Measurements from ENCODE around the gene UBALD1. TPM values are rescaled to one million over a fixed set of nuclear protein-coding genes. Genes with fewer than 3 reads are reported as not detected.

UBALD1 gene
- total RNA-seq, 1 experiment from 2014 or later = 29.9 TPM

- intact Hi-C loops (cut with micrococcal nuclease; ENCODE audit: unreplicated experiment) = no loop called here
- POLR2A ChIA-PET = no interaction called here
- no peaks in the 10 kb centered on the region for H3K36me3 ChIP-seq (ENCODE audit: control insufficient read depth, insufficient read depth, low read length)
- no peak for ATAC-seq
- H3K27me3 ChIP-seq (ENCODE audit: control insufficient read depth, insufficient read depth, low read length) = no peaks in the 10 kb centered on the region
- TF ChIP-seq TCF7L2 (IDR thresholded peaks at IDR 0.05; ENCODE audit: low read depth, low read length) = no peak
- no peak for TF ChIP-seq POLR2AphosphoS5 (IDR thresholded peaks at IDR 0.05; ENCODE audit: low read depth, low read length)
- TF ChIP-seq, protein P1, sequence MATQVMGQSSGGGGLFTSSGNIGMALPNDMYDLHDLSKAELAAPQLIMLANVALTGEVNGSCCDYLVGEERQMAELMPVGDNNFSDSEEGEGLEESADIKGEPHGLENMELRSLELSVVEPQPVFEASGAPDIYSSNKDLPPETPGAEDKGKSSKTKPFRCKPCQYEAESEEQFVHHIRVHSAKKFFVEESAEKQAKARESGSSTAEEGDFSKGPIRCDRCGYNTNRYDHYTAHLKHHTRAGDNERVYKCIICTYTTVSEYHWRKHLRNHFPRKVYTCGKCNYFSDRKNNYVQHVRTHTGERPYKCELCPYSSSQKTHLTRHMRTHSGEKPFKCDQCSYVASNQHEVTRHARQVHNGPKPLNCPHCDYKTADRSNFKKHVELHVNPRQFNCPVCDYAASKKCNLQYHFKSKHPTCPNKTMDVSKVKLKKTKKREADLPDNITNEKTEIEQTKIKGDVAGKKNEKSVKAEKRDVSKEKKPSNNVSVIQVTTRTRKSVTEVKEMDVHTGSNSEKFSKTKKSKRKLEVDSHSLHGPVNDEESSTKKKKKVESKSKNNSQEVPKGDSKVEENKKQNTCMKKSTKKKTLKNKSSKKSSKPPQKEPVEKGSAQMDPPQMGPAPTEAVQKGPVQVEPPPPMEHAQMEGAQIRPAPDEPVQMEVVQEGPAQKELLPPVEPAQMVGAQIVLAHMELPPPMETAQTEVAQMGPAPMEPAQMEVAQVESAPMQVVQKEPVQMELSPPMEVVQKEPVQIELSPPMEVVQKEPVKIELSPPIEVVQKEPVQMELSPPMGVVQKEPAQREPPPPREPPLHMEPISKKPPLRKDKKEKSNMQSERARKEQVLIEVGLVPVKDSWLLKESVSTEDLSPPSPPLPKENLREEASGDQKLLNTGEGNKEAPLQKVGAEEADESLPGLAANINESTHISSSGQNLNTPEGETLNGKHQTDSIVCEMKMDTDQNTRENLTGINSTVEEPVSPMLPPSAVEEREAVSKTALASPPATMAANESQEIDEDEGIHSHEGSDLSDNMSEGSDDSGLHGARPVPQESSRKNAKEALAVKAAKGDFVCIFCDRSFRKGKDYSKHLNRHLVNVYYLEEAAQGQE (IDR thresholded peaks at IDR 0.05; ENCODE audit: insufficient read depth in 1 of 2, low read depth in 2 of 2, low read length in 1 of 2) = no peak
- no peak for TF ChIP-seq SIN3A (IDR thresholded peaks at IDR 0.05; ENCODE audit: borderline replicate concordance, insufficient read depth, low read depth, low read length)
- TF ChIP-seq, protein P2, sequence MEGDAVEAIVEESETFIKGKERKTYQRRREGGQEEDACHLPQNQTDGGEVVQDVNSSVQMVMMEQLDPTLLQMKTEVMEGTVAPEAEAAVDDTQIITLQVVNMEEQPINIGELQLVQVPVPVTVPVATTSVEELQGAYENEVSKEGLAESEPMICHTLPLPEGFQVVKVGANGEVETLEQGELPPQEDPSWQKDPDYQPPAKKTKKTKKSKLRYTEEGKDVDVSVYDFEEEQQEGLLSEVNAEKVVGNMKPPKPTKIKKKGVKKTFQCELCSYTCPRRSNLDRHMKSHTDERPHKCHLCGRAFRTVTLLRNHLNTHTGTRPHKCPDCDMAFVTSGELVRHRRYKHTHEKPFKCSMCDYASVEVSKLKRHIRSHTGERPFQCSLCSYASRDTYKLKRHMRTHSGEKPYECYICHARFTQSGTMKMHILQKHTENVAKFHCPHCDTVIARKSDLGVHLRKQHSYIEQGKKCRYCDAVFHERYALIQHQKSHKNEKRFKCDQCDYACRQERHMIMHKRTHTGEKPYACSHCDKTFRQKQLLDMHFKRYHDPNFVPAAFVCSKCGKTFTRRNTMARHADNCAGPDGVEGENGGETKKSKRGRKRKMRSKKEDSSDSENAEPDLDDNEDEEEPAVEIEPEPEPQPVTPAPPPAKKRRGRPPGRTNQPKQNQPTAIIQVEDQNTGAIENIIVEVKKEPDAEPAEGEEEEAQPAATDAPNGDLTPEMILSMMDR (IDR thresholded peaks at IDR 0.05) = no peak
- H3K4me3 ChIP-seq (ENCODE audit: low read depth in 2 of 2, low read length in 2 of 2) = no peak overlapping the region
- H3K9me3 ChIP-seq (ENCODE audit: control insufficient read depth, insufficient read depth, low read depth, low read length) = no peaks in the 10 kb centered on the region
- H3K4me1 ChIP-seq (ENCODE audit: control insufficient read depth, insufficient read depth, low read length) = no peaks in the 10 kb centered on the region; the same call in 1 of the 2 replicates
- no peak overlapping the region for H3K27ac ChIP-seq (ENCODE audit: low read length)
- DNase-seq (ENCODE audit: low read depth, low spot score) = no peak
- CTCF ChIA-PET = no interaction called here
- in situ Hi-C loops (cut with HindIII; ENCODE audit: low pct_unique_long_range_greater_than_20kb, low sequenced_read_pairs) = no loop called here
- no TSS peak for BruUV-seq (replicated peaks)
Measured at GRCh38 chr16:4601864-4602186, 12.9 kb downstream of the UBALD1 start.

- no peak overlapping the region for H3K4me3 ChIP-seq (ENCODE audit: low read depth in 2 of 2, low read length in 2 of 2)
- no peaks in the 10 kb centered on the region; the same call in 1 of the 2 replicates for H3K4me1 ChIP-seq (ENCODE audit: control insufficient read depth, insufficient read depth, low read length)
- no peaks in the 10 kb centered on the region for H3K9me3 ChIP-seq (ENCODE audit: control insufficient read depth, insufficient read depth, low read depth, low read length)
- ATAC-seq = no peak
- DNase-seq (ENCODE audit: low read depth, low spot score) = no peak
- intact Hi-C loops (cut with micrococcal nuclease; ENCODE audit: unreplicated experiment) (no loop called here), in situ Hi-C loops (cut with HindIII; ENCODE audit: low pct_unique_long_range_greater_than_20kb, low sequenced_read_pairs) (no loop called here)
- no peaks in the 10 kb centered on the region for H3K27me3 ChIP-seq (ENCODE audit: control insufficient read depth, insufficient read depth, low read length)
- TF ChIP-seq, protein P1 (IDR thresholded peaks at IDR 0.05; ENCODE audit: insufficient read depth in 1 of 2, low read depth in 2 of 2, low read length in 1 of 2) = no peak
- TF ChIP-seq TCF7L2 (IDR thresholded peaks at IDR 0.05; ENCODE audit: low read depth, low read length) (no peak), SIN3A (IDR thresholded peaks at IDR 0.05; ENCODE audit: borderline replicate concordance, insufficient read depth, low read depth, low read length) (no peak), POLR2AphosphoS5 (IDR thresholded peaks at IDR 0.05; ENCODE audit: low read depth, low read length) (no peak)
- TF ChIP-seq, protein P2 (IDR thresholded peaks at IDR 0.05) = no peak
- no TSS peak for BruUV-seq (replicated peaks)
- H3K27ac ChIP-seq (ENCODE audit: low read length) = no peak overlapping the region
- ChIA-PET POLR2A (no interaction called here), CTCF (no interaction called here)
- no peaks in the 10 kb centered on the region for H3K36me3 ChIP-seq (ENCODE audit: control insufficient read depth, insufficient read depth, low read length)
Measured at GRCh38 chr16:4601036-4601863, 13.4 kb downstream of the UBALD1 start.

All from Panc1 (cell line).